ENCODE results near the gene EDEM3. TPM values are rescaled to one million over a fixed set of nuclear protein-coding genes. Genes with fewer than 3 reads are reported as not detected.

The EDEM3 gene
- total RNA-seq, 1 donor from 2014 or later: 37.5 TPM

GRCh38 chr1:184647471-184647870 is 107.2 kb downstream of the EDEM3 start:
- Mint-ChIP-seq H3K4me3 (ENCODE audit: low read depth) (no peak overlapping the region), H3K4me1 (ENCODE audit: low read depth) (no peaks in the 10 kb centered on the region), H3K36me3 (ENCODE audit: insufficient read depth) (no peaks in the 10 kb centered on the region), H3K27me3 (peaks cover 4% of the 10 kb centered on the region), H3K27ac (no peak overlapping the region), H3K9me3 (ENCODE audit: low read depth) (no peaks in the 10 kb centered on the region)
- TF ChIP-seq CTCF (IDR thresholded peaks at IDR 0.05; ENCODE audit: unreplicated experiment): no peak
- DNase-seq (ENCODE audit: low spot score, unreplicated experiment): no peak

GRCh38 chr1:184646824-184647223 is 107.8 kb downstream of the EDEM3 start:
- H3K4me3 Mint-ChIP-seq (ENCODE audit: low read depth): no peak overlapping the region
- no peaks in the 10 kb centered on the region for H3K4me1 Mint-ChIP-seq (ENCODE audit: low read depth)
- no peaks in the 10 kb centered on the region for H3K9me3 Mint-ChIP-seq (ENCODE audit: low read depth)
- peaks cover 4% of the 10 kb centered on the region for H3K27me3 Mint-ChIP-seq
- H3K36me3 Mint-ChIP-seq (ENCODE audit: insufficient read depth): no peaks in the 10 kb centered on the region
- H3K27ac Mint-ChIP-seq: no peak overlapping the region
- no peak for TF ChIP-seq CTCF (IDR thresholded peaks at IDR 0.05; ENCODE audit: unreplicated experiment)
- DNase-seq (ENCODE audit: low spot score, unreplicated experiment): no peak

- no peak for DNase-seq (ENCODE audit: low spot score, unreplicated experiment)
- H3K27me3 Mint-ChIP-seq: peaks cover 4% of the 10 kb centered on the region
- no peak for TF ChIP-seq CTCF (IDR thresholded peaks at IDR 0.05; ENCODE audit: unreplicated experiment)
- H3K4me3 Mint-ChIP-seq (ENCODE audit: low read depth): no peak overlapping the region
- no peak overlapping the region for H3K27ac Mint-ChIP-seq
- no peaks in the 10 kb centered on the region for H3K36me3 Mint-ChIP-seq (ENCODE audit: insufficient read depth)
- no peaks in the 10 kb centered on the region for H3K4me1 Mint-ChIP-seq (ENCODE audit: low read depth)
- H3K9me3 Mint-ChIP-seq (ENCODE audit: low read depth): no peaks in the 10 kb centered on the region
Measured at GRCh38 chr1:184646178-184646701, 108.4 kb downstream of the EDEM3 start.

- Mint-ChIP-seq H3K27me3 (peaks cover 8% of the 10 kb centered on the region), H3K4me1 (ENCODE audit: low read depth) (no peaks in the 10 kb centered on the region), H3K9me3 (ENCODE audit: low read depth) (no peaks in the 10 kb centered on the region), H3K36me3 (ENCODE audit: insufficient read depth) (no peaks in the 10 kb centered on the region), H3K4me3 (ENCODE audit: low read depth) (no peak overlapping the region), H3K27ac (no peak overlapping the region)
- TF ChIP-seq CTCF (IDR thresholded peaks at IDR 0.05; ENCODE audit: unreplicated experiment): no peak
- no peak for DNase-seq (ENCODE audit: low spot score, unreplicated experiment)
Measured at GRCh38 chr1:184644771-184645170, 109.9 kb downstream of the EDEM3 start.

GRCh38 chr1:184643661-184644060 is 111.0 kb downstream of the EDEM3 start:
- no peaks in the 10 kb centered on the region for H3K4me1 Mint-ChIP-seq (ENCODE audit: low read depth)
- H3K4me3 Mint-ChIP-seq (ENCODE audit: low read depth): no peak overlapping the region
- no peak for DNase-seq (ENCODE audit: low spot score, unreplicated experiment)
- H3K27me3 Mint-ChIP-seq: peaks cover 4% of the 10 kb centered on the region
- no peaks in the 10 kb centered on the region for H3K36me3 Mint-ChIP-seq (ENCODE audit: insufficient read depth)
- no peak for TF ChIP-seq CTCF (IDR thresholded peaks at IDR 0.05; ENCODE audit: unreplicated experiment)
- no peak overlapping the region for H3K27ac Mint-ChIP-seq
- H3K9me3 Mint-ChIP-seq (ENCODE audit: low read depth): peaks cover 2% of the 10 kb centered on the region
